ENCODE measurements around the gene TMCC1.

GRCh38 chr3:129943020-129943419, 49.5 kb upstream of the TMCC1 start:
- TF ChIP-seq, protein P1, sequence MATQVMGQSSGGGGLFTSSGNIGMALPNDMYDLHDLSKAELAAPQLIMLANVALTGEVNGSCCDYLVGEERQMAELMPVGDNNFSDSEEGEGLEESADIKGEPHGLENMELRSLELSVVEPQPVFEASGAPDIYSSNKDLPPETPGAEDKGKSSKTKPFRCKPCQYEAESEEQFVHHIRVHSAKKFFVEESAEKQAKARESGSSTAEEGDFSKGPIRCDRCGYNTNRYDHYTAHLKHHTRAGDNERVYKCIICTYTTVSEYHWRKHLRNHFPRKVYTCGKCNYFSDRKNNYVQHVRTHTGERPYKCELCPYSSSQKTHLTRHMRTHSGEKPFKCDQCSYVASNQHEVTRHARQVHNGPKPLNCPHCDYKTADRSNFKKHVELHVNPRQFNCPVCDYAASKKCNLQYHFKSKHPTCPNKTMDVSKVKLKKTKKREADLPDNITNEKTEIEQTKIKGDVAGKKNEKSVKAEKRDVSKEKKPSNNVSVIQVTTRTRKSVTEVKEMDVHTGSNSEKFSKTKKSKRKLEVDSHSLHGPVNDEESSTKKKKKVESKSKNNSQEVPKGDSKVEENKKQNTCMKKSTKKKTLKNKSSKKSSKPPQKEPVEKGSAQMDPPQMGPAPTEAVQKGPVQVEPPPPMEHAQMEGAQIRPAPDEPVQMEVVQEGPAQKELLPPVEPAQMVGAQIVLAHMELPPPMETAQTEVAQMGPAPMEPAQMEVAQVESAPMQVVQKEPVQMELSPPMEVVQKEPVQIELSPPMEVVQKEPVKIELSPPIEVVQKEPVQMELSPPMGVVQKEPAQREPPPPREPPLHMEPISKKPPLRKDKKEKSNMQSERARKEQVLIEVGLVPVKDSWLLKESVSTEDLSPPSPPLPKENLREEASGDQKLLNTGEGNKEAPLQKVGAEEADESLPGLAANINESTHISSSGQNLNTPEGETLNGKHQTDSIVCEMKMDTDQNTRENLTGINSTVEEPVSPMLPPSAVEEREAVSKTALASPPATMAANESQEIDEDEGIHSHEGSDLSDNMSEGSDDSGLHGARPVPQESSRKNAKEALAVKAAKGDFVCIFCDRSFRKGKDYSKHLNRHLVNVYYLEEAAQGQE (IDR thresholded peaks at IDR 0.05; ENCODE audit: insufficient read depth in 1 of 2, low read depth in 2 of 2, low read length in 2 of 2): no peak
- TF ChIP-seq POLR2AphosphoS5 (IDR thresholded peaks at IDR 0.05; ENCODE audit: low read depth, low read length): no peak
